Stimulated activated CD8-positive, alpha-beta memory T cell treated with anti-CD3 and anti-CD28 coated beads, Interleukin-12 subunit alpha, Interleukin-12 subunit beta, amount 100 ng/mL, for 24 hours (primary cell): ENCODE data around the gene STK24.
A peak's percentile ranks its signal among the peaks of the same experiment; 100 is the strongest.

ENCODE experiments used
- DNase-seq: peaks from one replicate; pipeline ENCODE4 v3.0.0-alpha.2; 2020; ENCODE audit errors: extremely low read depth

The STK24 gene

GRCh38 chr13:98490195-98490836, 86.6 kb downstream of the STK24 start:
- no peak for DNase-seq

DNA sequence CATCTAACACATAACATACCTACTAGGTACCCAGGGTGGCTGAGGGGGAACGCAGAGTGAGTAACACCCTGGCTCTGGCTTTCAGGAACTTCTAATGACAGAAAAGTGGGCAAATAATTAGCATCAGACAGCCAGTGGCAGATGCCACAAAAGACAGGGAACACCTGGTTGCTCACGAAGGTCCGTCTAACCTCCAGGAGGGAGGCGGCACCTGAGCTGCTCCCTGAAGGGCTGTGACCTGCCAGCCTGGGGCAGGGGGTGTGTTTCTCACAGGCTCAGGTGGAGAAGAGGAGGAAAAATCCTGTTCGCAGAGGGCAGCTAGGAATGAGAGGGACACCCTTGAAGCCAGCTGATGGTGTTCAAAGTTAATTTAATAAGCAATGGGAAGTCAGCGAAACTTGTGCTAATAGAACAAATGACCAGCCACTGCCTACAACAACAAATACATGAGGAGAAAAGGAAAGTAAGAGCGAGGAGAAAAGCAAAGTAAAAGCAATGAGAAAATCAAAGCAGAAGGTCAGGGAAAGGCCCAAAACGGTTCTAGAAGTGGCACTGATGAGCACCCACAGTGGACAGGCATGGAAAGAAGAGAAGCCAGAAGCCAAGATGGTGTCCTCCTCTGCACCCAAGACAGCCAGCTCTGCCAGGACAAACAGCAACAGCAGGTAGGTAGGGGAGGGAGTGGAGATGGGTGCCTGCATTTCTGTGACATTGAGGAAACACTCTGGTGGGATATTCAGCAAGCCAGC, 87.3 kb downstream of the STK24 start:
- no peak for DNase-seq

DNA sequence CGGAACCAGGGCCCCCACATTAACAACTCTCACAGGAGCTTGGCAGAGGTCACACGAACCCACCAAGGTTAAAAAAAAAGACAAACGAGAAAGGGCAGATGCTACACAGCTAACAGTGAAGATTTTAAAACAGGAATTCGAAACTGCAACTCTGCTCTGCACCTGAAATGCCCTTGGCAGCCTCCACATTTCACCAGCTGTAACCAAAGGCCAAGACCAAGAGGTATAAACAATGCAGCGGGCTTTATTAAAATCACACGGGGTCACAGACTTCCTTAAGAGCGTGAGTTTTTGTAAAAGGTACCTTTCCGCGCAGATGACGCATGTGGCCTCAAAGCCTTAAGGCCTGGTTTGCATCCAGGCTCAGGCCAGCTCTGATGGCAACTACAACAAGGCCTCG, 88.2 kb downstream of the STK24 start:
- DNase-seq: no peak

- no peak for DNase-seq
Measured at GRCh38 chr13:98487522-98487921, 89.4 kb downstream of the STK24 start.

DNA sequence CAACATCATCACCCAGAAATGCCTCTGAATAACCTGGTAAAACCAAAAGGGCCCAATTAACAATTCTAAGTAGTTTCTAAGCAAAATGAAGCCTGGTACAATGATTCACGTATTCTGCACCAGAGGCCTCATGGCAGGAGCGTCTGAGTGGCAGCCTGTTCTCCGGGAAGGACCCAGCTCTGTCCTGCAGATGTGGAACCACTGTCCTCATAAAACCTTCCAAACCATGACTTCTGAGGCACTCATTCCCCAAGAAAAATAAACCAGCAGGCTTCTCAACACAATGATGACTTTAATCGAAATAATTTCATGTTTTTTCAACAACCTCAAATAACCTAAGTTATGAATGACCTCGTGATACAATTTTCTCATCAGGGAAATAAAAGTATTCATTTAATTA, 89.9 kb downstream of the STK24 start:
- DNase-seq: no peak

GRCh38 chr13:98486412-98486811, 90.5 kb downstream of the STK24 start:
- no peak for DNase-seq

DNA sequence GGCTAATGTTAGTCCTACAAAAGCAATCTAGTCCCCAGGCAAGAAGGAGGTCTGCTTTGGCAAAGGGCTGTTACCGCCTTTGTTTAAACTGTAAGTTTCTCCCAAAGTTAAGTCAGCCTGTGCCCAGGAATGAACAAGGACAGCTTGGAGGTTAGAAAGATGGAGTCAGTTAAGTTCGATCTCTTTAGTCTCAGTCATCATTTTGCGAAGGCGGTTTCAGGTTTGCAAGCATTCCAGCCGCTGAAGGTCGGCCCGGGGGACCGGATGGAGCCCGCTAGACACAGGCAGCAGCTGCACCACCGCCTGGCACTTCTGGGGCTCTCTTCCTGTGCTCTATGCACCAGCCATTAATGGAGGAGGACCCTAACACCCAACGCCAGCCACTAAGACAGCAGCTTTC, 91.3 kb downstream of the STK24 start:
- no peak for DNase-seq

GRCh38 chr13:98484289-98485219, 92.4 kb downstream of the STK24 start:
- peak; percentile 33 for DNase-seq

DNA sequence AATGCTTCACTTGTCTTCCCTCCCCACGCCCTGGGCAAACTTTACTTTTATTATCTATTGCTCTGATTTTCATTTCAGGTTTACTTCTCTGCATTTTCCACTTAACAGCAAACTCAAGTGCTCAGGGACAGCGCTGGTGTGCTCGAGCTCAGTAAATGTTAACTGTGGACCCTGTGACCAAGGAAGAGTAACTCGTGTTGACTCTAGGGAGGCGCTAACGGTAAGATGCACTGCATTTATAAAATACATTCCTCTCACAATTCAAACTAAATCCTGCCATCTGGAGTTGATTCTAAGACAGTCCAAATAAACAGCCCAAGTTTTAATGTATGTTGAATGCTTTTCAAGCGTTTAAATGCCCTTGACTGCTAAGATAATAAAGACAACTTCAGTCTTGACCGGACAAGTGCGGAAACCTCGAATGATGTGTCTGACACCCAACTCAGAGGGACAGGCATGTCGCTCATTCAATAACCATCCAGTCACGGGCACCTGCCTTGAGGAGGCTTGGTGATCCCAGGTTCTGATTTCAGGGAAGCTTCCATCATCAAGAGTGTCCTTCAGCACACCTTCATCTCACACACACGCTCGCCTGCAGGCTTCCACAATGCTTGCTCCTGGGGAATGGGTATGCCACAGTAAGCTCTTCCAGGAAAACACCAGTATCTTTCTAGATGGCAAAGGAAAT, 93.2 kb downstream of the STK24 start:
- DNase-seq: no peak

GRCh38 chr13:98482476-98483444, 94.1 kb downstream of the STK24 start:
- DNase-seq: no peak

DNA sequence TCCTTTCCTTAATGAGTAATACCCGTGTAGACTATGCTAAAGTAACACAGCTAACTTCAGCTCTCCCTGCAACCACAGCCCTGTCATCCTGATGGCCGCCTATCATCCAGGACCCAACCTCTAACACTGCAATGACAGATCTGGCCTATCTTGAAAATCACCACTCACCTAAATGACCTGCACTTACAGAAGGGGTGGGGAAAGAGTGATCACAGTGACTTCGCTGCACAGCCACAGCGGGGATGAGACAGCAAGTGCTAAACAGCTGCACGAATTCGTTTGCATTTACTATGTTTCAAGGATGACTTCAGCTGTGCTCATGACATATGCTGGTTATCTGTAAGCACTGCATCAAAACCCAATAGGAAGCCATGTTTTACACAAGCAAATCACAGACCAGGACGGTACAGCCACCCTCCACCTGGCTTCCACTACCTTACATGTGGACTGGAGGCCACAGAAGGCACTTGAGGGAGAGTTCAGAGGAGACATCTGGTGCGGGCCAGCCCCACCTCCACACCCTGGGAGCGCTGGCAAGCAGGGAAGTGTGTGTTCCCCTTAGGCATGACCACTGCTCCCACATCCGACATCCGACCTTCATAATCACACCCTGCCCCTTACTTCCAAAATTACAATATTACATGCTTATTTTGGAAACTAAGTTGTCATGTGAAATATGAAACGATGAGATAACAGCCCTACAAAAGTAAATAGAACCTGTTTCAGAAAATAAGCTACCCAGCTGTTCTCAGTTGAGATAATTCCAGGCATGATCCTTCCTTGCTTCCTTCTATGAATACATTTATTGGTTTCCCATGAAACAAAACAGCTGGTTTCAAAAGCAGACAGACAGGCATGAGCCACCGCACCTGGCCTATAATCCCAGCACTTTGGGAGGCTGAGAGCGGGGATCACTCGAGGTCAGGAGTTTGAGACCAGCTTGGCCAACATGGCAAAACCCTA, 95.7 kb downstream of the STK24 start:
- no peak for DNase-seq

DNA sequence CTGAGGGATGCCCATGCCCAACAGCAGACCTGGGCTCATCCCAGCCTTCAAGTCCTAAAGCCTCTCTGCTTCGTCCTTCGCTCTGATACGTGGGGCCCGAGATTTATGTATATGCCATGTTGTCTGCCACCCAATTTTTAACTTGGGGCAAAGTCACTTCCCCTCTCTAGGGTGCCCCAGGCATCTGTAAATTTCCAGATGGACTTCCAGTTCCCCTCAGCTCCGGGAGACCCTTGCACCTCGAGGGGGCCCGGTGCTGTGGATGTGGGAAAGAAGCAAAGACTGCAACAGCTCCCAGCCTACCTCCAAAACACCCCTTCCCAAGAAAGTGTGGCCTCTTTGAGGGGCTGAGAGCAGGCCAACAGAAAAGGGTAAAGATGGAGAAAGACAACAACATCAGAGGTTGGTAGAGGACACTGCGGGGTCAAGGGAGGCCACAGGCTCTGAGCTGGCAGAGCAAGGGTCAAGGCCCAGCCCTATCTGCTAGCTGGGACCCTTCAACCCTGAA, 97.4 kb downstream of the STK24 start:
- DNase-seq: no peak

- DNase-seq: no peak
Measured at GRCh38 chr13:98478189-98479129, 98.4 kb downstream of the STK24 start.

GRCh38 chr13:98476538-98476966, 100.4 kb downstream of the STK24 start:
- DNase-seq: peak; percentile 68

DNA sequence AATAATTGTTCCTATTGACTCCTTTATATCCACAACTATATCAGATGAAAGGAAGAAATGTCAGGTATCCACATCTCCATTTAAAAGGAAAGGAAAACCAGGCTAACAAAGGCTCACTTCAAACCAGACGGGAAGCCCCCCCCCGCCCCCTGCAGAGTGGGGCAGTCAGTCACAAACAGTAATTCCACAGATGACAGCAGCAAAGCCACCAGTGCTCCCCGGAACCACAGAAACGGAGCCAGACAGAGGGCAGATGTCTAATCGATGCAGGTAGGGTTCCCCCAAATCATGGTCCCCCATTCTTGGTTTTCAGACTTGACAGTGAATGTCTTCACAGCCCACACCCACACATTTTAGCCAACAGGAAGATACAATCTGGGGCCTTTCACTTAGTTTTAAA, 100.8 kb downstream of the STK24 start:
- peak; percentile 16 for DNase-seq

- no peak for DNase-seq
Measured at GRCh38 chr13:98475522-98475921, 101.4 kb downstream of the STK24 start.

DNA sequence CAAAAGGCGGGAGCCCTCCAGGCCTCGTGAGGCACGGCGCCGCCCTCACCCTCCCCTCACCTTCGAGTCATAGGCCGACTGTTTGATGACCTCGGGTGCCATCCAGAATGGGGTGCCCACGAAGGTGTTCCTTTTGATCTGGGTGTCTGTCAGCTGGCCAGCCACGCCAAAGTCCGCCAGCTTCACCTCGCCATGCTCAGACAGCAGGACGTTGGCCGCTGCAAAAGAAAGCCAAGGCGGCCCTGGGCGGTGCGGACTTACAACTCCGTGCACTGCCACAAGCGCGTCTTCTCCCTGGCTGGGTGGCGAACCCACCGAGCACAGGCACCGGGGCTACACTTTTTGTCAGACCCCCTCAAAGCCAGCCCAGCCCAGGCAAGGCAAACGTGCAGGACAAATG, 102.1 kb downstream of the STK24 start:
- no peak for DNase-seq

DNA sequence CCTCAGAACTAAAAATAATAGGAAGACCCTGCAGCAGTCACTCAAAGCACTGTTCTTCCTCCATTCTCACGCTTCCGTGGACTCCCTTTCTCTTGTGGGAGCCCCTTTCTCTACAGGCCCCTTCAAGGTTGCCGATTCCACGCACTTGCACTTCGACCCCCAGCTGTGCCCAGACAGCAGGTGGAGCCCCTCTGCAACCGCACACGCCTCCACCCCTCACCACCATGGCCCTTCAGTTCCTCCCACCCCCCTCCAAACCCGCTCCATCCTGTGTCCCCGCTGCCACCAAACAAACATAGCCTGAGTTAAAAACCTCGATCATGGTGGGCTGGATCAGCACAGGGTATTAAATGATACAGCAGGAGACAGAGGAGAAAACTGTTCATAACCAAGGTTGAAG, 102.6 kb downstream of the STK24 start:
- no peak for DNase-seq
